Measurements from ENCODE around the gene MLST8.
"Not testable (repeated sequence)": the region's sequence is repeated elsewhere in the genome, so short reads cannot be mapped to it uniquely, and the experiment has no call there.

MLST8 gene

GRCh38 chr16:2250652-2251295 is 45.5 kb downstream of the MLST8 start:
- DNase-seq = peak; percentile 25

- peak; percentile 85 for DNase-seq
Observed at GRCh38 chr16:2251296-2252111, 46.2 kb downstream of the MLST8 start, which contains the start of gene ECI1. Gene ECI1 (minus strand): TSS chr16:2251587. CDS start chr16:2251566, 21 bp downstream.

- no peak for DNase-seq
Observed at GRCh38 chr16:2252806-2253148, 47.5 kb downstream of the MLST8 start.

GRCh38 chr16:2253293-2253692 is 48.0 kb downstream of the MLST8 start:
- no peak for DNase-seq

- DNase-seq = no peak
Observed at GRCh38 chr16:2256531-2257140, 51.4 kb downstream of the MLST8 start.

- DNase-seq = no peak
Observed at GRCh38 chr16:2257726-2258125, 52.5 kb downstream of the MLST8 start.

GRCh38 chr16:2258530-2258929 is 53.3 kb downstream of the MLST8 start:
- DNase-seq = not testable (repeated sequence)

Data from kidney glomerular epithelial cell (primary cell).